DOHH2 (cell line): Measurements from ENCODE around the gene EID2B.

ENCODE experiments used
- EZH2phosphoT487 ChIP-seq: fragments of 200-600 bp; sonication (generic); IDR thresholded peaks from 2 replicates; pipeline ENCODE4 v1.6.1; 2017; ENCODE audit warnings: borderline replicate concordance, mild to moderate bottlenecking, antibody characterized with exemption, low read length, moderate library complexity, mixed read lengths
- TF ChIP-seq, protein P1 (sequence below): fragments of 200-600 bp; sonication (generic); IDR thresholded peaks from one replicate; pipeline ENCODE4 v1.5.1; 2014; ENCODE audit warnings: antibody characterized with exemption, mild to moderate bottlenecking, low read depth, low read length; ENCODE audit not compliant: poor library complexity, severe bottlenecking

DNA sequence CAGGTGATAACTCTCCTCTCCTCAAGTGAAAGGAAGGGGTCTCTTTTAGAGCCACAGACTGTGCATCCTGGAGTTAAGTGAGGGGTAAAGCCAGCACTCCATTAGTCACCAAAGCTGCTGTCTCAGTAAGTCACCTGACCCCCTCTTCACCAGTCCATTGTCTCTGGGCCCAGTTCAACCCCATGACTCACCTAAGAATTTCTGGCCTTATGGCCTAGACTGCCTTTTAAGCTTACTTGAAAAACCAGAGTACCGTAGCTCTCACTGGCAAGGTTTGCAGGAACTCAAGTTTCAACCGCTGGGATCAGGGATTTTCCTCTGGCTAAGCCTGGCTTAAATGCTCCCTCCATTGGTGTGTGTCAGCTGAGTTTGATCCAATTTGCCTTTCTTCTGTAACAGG, 30.8 kb upstream of the EID2B start:
- TF ChIP-seq, protein P1, sequence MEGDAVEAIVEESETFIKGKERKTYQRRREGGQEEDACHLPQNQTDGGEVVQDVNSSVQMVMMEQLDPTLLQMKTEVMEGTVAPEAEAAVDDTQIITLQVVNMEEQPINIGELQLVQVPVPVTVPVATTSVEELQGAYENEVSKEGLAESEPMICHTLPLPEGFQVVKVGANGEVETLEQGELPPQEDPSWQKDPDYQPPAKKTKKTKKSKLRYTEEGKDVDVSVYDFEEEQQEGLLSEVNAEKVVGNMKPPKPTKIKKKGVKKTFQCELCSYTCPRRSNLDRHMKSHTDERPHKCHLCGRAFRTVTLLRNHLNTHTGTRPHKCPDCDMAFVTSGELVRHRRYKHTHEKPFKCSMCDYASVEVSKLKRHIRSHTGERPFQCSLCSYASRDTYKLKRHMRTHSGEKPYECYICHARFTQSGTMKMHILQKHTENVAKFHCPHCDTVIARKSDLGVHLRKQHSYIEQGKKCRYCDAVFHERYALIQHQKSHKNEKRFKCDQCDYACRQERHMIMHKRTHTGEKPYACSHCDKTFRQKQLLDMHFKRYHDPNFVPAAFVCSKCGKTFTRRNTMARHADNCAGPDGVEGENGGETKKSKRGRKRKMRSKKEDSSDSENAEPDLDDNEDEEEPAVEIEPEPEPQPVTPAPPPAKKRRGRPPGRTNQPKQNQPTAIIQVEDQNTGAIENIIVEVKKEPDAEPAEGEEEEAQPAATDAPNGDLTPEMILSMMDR = no peak
- TF ChIP-seq EZH2phosphoT487 = no peak
